HS-5 (cell line): ENCODE data around the gene CHRNB2.

Source experiments
- DNase-seq: peaks from one replicate; pipeline ENCODE4 v3.0.0-alpha.2; 2012; ENCODE audit warnings: low read depth

CHRNB2 gene

DNA sequence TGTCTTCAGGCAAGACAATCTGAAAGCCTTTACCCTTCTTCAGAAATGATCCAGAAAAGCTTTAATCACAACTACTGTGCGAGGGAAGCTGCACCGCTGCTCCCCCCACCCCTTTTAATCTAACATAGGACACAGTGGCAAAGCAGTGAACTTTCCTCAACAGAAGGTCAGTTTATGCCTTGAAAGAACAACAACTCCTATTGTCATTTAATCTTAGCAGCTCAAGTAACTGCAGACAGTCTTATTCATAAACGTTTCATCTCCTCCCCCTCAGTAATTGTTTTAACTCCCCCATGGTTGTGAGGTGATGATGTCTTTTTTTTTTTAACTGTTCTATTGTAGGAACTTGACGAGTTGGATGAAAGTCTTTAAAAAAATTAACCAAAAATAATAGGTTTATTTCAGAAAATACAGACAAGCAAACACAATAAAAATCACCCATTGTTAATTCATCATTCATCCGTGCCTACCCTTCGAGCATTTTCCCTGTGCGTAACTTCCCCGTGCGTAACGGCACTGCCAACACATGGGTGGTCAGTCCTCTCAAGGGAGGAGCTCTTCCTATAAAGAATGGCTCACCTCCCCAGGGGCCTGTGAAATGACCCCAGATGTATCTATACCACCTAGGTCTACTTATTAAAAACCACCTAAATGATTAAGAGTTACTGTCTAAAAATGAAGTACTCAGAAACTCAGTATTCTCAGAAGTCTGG, 43.7 kb downstream of the CHRNB2 start:
- no peak for DNase-seq

DNA sequence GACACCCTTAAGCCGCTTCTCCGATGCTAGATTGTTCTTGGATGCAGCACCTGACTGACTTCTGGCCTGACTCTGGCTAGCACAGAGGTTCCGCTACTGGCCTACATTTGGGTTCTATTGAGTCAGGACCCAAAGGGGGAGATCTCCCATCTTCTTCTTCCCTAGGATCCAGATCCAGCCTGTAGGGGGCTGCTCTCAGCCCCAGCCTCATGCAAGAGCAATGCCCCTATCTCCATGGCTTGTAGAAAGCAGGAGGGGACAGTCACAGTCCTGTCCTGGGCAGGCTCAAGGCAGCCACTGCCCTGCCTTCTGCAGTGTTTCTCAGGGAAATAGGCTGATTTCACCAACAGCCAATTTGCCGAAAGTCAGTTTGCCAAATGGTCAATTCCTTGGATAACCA, 46.7 kb downstream of the CHRNB2 start:
- DNase-seq: no peak

DNA sequence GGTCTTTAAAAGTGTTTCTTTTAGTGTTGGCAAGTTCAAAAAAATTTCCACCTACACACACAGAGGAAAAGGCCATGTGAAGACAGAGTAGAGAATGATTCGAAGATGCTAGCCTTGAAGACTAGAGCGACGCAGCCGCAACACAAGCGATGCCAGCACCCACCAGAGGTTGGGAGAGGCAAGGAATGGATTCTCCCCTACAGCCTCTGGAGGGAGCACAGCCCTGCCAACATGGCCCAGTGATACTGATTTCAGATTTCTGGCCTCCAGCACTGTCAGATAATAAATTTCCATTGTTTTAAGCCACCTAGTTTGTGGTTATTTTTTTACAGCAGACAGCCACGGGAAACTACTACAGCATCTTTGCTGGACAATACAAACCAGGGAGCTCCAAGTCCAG, 47.3 kb downstream of the CHRNB2 start:
- DNase-seq: no peak

DNA sequence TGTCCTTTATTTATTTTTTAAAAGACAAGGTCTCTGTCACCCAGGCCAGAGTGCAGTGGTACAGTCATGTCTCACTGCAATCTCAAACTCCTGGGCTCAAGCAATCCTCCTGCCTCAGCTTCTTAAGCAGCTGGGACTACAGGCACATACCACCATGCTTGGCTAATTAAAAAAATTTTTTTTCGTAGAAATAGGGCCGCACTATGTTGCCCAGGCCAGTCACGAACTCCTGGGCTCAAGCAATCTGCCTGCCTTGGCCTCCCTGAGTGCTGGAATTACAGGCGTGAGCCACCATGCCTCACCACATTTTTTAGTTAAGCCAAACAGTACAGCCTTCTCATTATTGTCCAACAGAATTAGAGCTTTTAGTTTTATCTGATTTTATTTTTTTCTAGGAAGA, 47.8 kb downstream of the CHRNB2 start:
- DNase-seq: no peak

DNA sequence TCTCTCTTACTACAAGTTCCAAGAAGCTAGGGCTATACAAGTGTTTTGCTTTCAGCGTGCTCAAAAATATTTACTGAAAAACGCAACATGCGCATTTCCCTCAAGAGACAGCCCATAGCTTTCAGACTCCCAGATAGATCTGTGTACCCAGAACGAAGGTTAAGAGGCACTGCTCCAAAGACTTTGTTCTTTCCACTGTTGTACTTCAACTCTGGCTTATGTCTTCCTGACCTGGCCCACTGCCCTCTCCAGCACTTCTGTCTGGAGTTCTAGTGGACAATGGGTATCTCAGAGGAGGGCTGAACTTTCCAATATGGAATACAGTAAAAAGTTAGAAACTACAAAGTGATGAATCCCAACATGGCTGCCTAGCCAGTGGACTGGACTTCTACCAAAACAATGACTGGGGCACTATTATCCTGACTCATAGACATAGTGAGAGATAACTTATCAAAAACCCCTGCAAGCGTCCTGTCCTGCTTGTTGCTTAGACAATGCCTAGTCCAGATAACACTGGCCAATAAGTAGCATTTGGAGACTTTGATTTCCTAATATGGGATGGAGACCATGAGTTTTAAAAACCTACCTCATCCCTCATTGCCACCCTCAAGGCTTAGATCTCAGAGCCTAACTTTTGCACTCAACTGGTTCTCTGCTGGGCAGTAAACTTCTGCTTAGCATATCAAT, 49.2 kb downstream of the CHRNB2 start:
- DNase-seq: no peak

DNA sequence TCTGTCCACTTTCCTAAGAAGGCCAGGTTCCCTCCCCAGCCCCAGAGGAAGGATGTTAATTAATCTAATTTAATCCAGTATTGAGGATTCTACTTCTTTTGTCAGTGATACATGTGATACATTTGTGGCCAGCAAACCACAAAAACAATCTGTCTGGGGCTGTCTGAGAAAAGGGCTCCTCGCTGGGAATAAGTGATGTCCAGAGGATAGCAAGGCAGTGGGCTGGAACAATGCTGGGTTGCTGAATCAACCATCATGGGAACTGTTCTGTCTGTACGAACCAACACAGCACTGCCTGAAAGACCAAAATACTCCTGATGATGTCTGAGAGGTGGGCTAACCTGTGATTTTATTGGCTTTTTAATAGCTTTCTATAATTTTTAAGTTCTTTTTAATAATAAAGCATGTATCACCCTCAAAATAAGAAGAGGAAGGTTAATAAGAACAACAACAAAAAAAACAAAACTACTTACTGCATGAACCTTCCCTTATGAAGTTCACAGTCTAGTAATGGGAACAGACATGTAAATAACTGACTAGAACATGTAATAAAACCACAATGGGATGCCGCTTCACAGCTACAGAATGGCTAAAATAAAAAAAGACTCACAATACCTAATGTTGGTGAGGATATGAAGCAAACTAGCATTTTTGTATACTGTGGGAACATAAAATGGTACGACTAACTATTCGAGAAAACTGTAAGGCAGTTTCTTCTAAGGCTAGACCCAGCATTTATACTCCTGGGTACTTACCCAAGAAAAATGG, 51.8 kb downstream of the CHRNB2 start:
- DNase-seq: no peak

DNA sequence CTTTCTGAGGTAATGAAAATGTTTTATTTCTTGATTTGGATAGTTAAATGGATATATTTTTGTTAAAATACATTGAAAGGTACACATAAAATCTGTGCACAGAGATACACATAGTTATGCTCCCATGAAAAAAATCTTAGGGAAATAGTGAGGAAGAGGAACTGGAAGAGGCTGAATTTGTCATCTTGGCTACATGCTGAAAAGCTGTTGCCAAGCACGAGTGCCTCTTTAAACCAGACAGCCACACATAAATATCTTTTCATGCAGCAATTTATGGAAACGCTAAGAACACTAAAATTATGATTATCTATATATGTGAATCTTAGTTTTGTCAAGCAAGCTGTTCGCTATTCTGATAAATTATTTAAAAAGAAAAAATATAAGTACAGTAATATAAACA, 53.2 kb downstream of the CHRNB2 start:
- DNase-seq: no peak

DNA sequence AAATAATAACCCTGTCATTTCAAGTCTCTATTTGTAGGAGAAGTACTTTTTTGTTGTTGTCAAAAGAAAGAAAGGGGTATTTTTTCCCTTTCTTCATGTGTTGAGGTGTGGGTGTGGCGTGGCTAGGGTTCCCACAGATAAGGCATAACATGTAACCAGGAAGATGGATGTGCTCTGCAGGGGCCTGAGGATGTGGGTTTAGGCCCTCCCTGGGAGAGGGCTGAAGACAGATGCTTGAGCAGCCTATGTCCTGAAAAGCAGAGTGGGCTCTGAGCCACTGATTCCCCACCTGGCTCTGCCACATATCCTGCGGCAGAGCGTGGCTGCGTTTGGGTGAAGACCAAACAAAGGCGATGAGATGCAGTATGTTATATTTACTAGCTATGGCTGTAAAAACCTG, 54.3 kb downstream of the CHRNB2 start:
- DNase-seq: no peak

DNA sequence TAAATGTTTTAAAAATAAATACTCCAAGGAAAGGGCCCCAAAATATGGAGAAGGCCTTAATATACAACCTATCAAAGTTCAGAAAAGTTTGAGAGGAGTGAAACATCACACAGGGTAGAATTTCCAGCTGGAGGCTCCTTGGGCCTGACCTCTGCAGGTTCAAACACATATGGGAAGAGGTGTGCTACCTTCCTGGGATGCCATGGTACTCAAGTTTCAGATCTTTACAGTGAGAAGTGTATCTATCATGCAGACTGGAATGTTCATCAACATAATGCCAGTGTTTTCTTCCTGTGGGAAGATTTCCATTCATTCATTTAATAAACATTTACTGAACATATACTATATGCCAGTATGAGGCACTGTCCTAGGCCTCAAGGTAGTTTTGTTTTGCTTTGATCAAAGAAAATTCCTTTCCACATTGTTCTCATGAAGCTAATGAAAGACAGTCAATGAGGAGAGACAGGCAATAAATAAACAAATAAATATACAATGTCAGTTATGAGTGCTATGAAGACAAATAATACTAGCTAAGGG, 55.0 kb downstream of the CHRNB2 start:
- no peak for DNase-seq

DNA sequence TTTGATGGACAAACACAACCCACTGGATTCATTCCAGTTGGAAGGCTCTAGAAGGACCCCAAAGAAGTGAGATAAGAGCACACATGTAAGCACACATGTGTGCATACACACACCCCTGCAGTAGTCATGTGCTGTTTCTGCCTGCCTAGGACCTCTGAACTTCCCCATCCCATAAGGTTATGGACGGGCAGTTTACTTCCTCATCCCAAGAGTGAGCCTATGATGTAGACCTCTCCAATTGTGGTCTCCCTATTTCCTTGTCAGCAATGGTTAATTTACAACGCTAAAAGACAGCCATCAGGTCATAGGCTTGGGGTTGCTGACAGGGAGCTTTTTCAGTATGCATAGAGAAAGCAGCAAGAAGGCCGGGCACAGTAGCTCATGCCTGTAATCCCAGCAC, 55.8 kb downstream of the CHRNB2 start:
- DNase-seq: no peak

DNA sequence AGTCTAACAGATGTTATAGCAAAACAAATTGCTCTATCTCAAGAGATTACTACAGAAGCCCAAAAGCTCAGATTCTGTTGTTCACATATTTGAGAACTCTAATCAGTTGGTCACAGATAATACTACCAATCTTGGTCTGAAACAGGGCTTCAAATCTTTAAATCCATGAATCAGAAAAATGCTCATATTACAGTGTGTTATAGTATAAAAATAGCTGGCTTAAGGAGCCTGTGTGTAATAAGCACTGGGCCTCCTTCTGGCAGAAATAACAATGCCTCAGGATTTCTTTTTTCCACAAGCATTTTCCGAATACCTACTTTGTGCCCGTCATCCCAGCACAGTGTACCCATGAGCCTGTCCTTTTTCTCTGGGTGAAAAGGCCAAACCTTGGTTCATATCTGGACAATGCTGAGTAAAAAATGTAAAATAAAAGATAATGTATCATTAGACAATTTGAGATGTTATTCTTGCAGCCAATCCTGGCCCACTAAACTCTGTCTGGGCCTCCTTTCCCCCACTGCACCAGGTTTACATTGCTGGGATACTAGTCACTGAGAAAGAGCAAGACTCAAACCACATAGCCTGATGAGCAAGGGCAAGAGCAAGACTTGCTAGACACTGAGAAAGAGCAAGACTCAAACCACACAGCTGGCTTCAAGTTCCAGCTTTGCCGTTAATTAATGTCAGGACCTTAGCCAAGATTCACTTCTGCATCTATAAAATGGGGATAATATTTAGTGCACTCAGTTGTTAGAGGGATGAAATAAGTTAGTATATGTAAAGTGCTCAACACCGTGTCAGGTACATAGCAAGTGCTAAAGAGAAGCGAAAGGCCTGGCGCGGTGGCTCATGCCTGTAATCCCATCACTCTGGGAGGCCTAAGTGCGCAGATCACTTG, 57.4 kb downstream of the CHRNB2 start:
- DNase-seq: no peak

DNA sequence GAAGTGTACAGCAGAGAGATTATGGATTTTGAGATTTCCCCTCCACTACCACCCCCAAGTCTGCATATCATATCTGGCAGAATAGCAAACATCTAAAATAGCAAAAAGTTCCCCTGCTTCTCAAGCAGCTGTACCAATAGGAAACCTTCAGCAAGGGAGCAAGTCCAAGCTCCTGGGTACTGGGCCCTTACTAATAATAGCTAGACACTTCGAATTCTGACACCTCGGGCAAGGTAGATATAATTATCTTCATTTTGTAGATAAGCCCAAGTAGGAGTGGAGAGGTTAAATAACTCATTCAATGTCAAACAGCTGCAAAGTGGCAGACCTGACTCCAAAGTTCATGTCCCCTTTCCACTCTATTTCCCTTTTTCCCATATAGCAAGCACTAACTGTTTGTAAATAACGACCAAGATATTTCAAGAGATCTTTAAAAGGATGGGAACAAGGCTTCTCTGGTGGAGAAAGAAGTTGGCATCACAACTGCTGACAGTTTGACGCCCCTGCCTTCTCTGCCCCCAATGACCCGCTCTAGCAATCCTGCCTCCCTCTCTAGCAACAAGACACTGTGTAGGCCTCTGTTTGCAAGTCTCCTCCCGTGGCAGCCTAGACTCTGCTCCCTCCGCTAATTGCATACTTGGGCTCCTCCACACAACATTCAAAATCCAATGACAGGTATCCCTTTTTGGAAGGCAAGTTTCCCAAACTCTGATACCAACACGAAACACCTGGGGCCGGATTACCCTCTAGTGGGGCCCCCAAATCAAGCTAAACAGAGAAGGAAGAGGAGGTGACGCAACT, 59.1 kb downstream of the CHRNB2 start:
- DNase-seq: no peak

DNA sequence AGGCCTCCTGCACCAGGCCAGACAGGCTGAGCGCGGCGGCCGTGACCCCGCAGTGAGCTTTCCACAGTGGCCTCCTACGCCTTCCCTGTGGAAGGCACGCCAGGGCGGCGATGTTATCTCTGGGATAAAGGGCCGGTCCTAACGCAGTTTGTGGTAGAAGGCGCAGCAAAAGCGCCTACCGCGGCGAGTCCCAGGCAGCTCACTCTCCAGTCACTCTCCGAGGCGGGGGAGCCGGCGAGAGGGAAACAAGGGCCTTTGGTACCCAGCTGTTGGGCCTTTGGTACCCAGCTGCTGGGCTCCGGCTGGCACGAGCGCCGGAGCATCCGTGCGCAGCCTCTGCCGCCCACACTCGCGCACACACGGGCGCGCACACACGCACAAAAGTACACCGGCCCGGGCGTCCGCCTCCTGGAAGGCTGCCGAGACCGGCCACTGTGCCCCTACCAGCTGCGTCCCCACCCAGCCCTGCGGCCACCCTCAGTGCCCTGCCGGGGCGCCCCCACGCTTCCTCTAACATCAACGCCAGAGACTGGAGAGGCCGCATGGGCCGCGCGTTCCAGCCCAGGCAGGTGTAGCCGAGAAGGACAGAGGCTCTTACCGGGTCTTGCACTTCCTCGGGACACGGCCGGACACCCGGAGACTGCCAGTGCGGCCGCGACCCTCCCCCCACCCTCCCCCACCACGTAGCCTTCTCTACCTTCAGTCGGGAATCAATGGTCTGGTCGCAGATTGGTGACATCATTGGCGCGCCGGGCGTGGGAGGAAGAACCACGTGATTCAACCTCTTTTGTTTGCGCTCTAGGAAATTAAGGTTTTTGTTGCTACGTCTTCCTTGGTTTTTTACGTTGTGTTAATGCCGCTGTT, 59.9 kb downstream of the CHRNB2 start:
- no peak for DNase-seq

DNA sequence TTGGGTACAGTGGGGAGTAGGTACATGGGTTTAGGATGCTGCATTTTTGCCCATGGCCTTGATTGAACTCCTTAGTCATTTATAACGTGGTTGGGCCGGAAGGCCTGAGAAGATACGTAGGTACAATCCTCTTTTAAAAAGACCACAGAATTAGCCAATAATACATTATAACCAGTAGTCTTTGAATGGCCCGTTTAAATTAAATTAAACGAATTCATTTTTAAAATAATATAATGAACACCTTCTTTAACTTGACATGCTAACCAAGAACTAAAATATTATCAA, 60.5 kb downstream of the CHRNB2 start:
- no peak for DNase-seq

DNA sequence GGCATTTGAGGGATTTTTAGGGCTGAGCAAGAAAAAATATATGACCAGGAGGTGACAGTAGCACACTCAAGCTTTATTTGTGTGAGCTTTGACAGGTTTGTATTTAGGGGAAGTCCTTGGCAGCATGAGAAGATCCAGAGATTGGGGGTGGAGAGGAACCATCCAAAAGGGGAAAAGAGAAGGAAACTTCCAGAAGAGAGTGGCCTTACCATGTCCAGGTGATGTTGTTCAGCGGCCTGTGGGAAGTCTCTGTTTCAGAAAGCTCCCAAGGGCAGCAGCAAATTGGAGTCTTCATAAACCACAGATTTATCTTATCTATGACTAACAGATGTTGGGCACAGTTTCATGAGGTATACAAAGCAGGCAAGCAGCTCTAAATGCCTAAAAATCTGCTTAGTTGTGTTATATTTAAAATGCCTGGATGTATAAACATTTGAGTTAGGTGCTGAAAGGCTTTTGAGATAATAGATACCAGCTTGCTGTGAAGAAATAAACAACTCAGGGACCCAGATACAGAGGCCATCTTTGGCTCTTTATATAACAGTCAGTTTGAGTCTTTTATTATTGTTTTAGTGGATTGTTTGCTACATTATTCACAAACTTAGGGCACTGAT, 61.6 kb downstream of the CHRNB2 start:
- DNase-seq: no peak
